ENCODE data around the gene FHOD1. TPM values are rescaled to one million over a fixed set of nuclear protein-coding genes. Genes with fewer than 3 reads are reported as not detected.

FHOD1 gene
- total RNA-seq, 1 experiment from 2014 or later = 37.2 TPM

DNA sequence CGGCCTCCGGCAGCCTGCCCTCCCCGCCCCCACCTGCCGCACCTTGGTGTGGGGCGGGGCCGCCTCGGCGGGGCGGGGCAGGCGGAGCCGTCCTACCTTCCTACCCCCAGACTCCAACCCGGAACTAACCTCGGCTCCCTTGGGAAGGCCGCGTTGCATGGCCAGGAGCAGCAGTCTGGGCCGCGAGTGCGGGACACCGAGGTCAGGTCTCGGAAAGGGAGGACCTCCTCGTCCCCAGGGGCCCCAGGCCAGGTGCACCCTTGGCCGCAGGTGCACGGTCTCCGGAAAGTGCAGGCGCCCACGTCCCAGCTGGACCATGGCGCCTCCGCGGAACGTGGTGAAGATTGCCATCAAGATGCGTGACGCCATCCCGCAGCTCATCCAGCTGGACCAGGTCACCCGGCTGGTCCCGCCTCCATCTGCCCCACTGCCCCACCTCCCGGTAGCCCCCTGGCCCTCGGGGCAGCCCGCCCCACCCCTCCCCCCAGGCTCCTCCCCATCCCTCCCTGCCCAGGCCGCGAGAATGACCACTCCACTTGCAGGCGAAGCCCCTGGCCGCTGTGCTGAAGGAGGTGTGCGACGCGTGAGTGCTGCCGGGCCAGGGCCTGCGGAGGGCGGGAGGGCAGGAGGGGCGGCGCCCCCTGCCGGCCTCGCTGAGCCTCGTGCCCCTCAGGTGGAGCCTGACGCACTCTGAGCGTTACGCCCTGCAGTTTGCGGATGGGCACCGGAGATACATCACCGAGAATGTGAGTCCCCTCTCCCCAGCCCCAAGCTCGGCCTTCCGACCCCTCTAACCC lies 48.1 kb downstream of the FHOD1 start, which contains the start of gene ELMO3:
Gene ELMO3 (plus strand): TSS at position 121 of the 797 bp plus-strand sequence. CDS start 196 bp downstream, at position 317.
- DNase-seq = peak; percentile 89
- BruUV-seq (replicated peaks) = no TSS peak
- Mint-ChIP-seq H3K9me3 (ENCODE audit: low read depth, unreplicated experiment) (no peaks in the 10 kb centered on the region), H3K36me3 (ENCODE audit: insufficient read depth, unreplicated experiment) (peaks cover 93% of the 10 kb centered on the region), H3K27ac (ENCODE audit: unreplicated experiment) (peak within 1 kb of the TSS; percentile 94), H3K4me3 (ENCODE audit: low read depth, unreplicated experiment) (peak within 1 kb of the TSS; percentile 88), H3K4me1 (ENCODE audit: low read depth, unreplicated experiment) (peaks cover 27% of the 10 kb centered on the region), H3K27me3 (ENCODE audit: unreplicated experiment) (no peaks in the 10 kb centered on the region)
- intact Hi-C loops (cut with micrococcal nuclease; ENCODE audit: unreplicated experiment) = no loop called here
- TF ChIP-seq, protein P1, sequence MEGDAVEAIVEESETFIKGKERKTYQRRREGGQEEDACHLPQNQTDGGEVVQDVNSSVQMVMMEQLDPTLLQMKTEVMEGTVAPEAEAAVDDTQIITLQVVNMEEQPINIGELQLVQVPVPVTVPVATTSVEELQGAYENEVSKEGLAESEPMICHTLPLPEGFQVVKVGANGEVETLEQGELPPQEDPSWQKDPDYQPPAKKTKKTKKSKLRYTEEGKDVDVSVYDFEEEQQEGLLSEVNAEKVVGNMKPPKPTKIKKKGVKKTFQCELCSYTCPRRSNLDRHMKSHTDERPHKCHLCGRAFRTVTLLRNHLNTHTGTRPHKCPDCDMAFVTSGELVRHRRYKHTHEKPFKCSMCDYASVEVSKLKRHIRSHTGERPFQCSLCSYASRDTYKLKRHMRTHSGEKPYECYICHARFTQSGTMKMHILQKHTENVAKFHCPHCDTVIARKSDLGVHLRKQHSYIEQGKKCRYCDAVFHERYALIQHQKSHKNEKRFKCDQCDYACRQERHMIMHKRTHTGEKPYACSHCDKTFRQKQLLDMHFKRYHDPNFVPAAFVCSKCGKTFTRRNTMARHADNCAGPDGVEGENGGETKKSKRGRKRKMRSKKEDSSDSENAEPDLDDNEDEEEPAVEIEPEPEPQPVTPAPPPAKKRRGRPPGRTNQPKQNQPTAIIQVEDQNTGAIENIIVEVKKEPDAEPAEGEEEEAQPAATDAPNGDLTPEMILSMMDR (IDR thresholded peaks at IDR 0.05; ENCODE audit: unreplicated experiment) = peak; percentile 93
- CTCF ChIA-PET = interaction anchor here (0.7 to 2.9 kb wide), 7 partner anchors 24 to 245 kb away, joined by 3 to 9 read pairs (median 5); partner anchors contain the start of genes FHOD1 and TMEM208

GRCh38 chr16:67198238-67198734 lies 49.0 kb downstream of the FHOD1 start:
- H3K36me3 Mint-ChIP-seq (ENCODE audit: insufficient read depth, unreplicated experiment) = peaks cover 94% of the 10 kb centered on the region
- no peaks in the 10 kb centered on the region for H3K27me3 Mint-ChIP-seq (ENCODE audit: unreplicated experiment)
- intact Hi-C loops (cut with micrococcal nuclease; ENCODE audit: unreplicated experiment) = no loop called here
- peaks cover 36% of the 10 kb centered on the region for H3K4me1 Mint-ChIP-seq (ENCODE audit: low read depth, unreplicated experiment)
- H3K4me3 Mint-ChIP-seq (ENCODE audit: low read depth, unreplicated experiment) = no peak overlapping the region
- DNase-seq = peak; percentile 83
- BruUV-seq (replicated peaks) = no TSS peak
- TF ChIP-seq, protein P1 (IDR thresholded peaks at IDR 0.05; ENCODE audit: unreplicated experiment) = peak; percentile 86
- peak overlapping the region; percentile 76 for H3K27ac Mint-ChIP-seq (ENCODE audit: unreplicated experiment)
- CTCF ChIA-PET = interaction anchor here (0.6 to 2.9 kb wide), 13 partner anchors 13 to 244 kb away, joined by 3 to 9 read pairs (median 5); partner anchors contain the start of genes FHOD1 and TMEM208
- no peaks in the 10 kb centered on the region for H3K9me3 Mint-ChIP-seq (ENCODE audit: low read depth, unreplicated experiment)

GRCh38 chr16:67197704-67198103 lies 49.6 kb downstream of the FHOD1 start:
- peaks cover 38% of the 10 kb centered on the region for H3K4me1 Mint-ChIP-seq (ENCODE audit: low read depth, unreplicated experiment)
- intact Hi-C loops (cut with micrococcal nuclease; ENCODE audit: unreplicated experiment) = no loop called here
- H3K27me3 Mint-ChIP-seq (ENCODE audit: unreplicated experiment) = no peaks in the 10 kb centered on the region
- CTCF ChIA-PET = interaction anchor here (0.6 to 2.9 kb wide), 11 partner anchors 12 to 244 kb away, joined by 3 to 9 read pairs (median 5); partner anchors contain the start of genes FHOD1 and TMEM208
- DNase-seq = no peak
- H3K36me3 Mint-ChIP-seq (ENCODE audit: insufficient read depth, unreplicated experiment) = peaks cover 94% of the 10 kb centered on the region
- no peak overlapping the region for H3K27ac Mint-ChIP-seq (ENCODE audit: unreplicated experiment)
- no TSS peak for BruUV-seq (replicated peaks)
- TF ChIP-seq, protein P1 (IDR thresholded peaks at IDR 0.05; ENCODE audit: unreplicated experiment) = no peak
- no peaks in the 10 kb centered on the region for H3K9me3 Mint-ChIP-seq (ENCODE audit: low read depth, unreplicated experiment)
- no peak overlapping the region for H3K4me3 Mint-ChIP-seq (ENCODE audit: low read depth, unreplicated experiment)

DNA sequence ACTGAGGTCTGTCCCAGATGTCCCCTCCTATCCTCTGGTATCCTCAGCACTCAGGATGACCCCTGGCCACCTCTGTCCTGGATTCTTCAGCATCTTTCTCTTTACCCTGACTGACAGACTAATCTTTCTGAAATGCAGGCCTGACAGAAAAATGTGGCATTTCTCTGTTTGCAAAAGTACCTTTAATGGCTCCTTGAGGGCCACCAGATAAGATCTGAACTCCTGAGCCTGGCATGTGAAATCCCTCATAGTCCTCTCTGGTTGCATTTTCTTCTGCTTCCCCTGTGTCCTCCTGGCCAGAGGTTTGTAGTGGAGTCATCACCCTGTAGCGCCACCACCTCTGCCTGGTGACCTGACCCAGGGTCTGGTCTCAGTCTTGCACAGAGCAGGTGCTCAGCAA lies 50.4 kb downstream of the FHOD1 start:
- CTCF ChIA-PET = interaction anchor here (2.9 kb wide), 1 partner anchor 243 kb away, joined by 7 read pairs; no protein-coding TSS in a partner anchor
- no peaks in the 10 kb centered on the region for H3K9me3 Mint-ChIP-seq (ENCODE audit: low read depth, unreplicated experiment)
- TF ChIP-seq, protein P1 (IDR thresholded peaks at IDR 0.05; ENCODE audit: unreplicated experiment) = no peak
- peaks cover 95% of the 10 kb centered on the region for H3K36me3 Mint-ChIP-seq (ENCODE audit: insufficient read depth, unreplicated experiment)
- no peak overlapping the region for H3K4me3 Mint-ChIP-seq (ENCODE audit: low read depth, unreplicated experiment)
- intact Hi-C loops (cut with micrococcal nuclease; ENCODE audit: unreplicated experiment) = no loop called here
- no peak overlapping the region for H3K27ac Mint-ChIP-seq (ENCODE audit: unreplicated experiment)
- H3K4me1 Mint-ChIP-seq (ENCODE audit: low read depth, unreplicated experiment) = peaks cover 38% of the 10 kb centered on the region
- H3K27me3 Mint-ChIP-seq (ENCODE audit: unreplicated experiment) = no peaks in the 10 kb centered on the region
- no peak for DNase-seq
- no TSS peak for BruUV-seq (replicated peaks)
